ENCODE measurements around the gene RANGAP1. TPM values are rescaled to one million over a fixed set of nuclear protein-coding genes. Genes with fewer than 3 reads are reported as not detected.

RANGAP1 gene
- total and polyA plus RNA-seq, 2 experiments from 2014 or later, result 43.3 to 125 TPM

DNA sequence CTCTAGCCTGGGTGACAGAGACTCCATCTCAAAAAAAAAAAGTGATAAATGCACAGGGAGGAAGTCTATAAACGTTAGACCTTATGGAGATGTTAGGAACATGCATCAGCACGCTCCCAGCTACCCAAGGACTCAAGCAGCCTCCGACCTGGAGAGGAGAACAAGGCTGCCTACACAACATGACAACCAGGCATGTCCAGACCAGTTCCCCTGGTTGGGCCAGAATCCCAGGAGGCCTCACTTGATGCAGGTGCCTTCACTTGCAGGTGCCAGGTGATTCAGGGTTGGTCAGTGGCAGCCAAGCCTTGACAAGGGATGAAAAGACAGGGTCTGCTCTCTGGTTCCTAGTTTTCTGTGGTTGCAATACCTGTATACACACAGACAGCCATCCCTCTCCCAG lies 5.9 kb downstream of the RANGAP1 start:
- no peak for DNase-seq (ENCODE audit: low read depth in 1 of 2, low spot score in 1 of 2)
- Histone ChIP-seq H3K36me3 (peaks cover 26% of the 10 kb centered on the region), H3K4me1 (ENCODE audit: low read depth) (peaks cover 2% of the 10 kb centered on the region), H3K27me3 (no peaks in the 10 kb centered on the region), H3K4me3 (no peak overlapping the region), H3K27ac (no peak overlapping the region), H3K9me3 (ENCODE audit: low read depth) (no peaks in the 10 kb centered on the region)
- TF ChIP-seq, protein P1, sequence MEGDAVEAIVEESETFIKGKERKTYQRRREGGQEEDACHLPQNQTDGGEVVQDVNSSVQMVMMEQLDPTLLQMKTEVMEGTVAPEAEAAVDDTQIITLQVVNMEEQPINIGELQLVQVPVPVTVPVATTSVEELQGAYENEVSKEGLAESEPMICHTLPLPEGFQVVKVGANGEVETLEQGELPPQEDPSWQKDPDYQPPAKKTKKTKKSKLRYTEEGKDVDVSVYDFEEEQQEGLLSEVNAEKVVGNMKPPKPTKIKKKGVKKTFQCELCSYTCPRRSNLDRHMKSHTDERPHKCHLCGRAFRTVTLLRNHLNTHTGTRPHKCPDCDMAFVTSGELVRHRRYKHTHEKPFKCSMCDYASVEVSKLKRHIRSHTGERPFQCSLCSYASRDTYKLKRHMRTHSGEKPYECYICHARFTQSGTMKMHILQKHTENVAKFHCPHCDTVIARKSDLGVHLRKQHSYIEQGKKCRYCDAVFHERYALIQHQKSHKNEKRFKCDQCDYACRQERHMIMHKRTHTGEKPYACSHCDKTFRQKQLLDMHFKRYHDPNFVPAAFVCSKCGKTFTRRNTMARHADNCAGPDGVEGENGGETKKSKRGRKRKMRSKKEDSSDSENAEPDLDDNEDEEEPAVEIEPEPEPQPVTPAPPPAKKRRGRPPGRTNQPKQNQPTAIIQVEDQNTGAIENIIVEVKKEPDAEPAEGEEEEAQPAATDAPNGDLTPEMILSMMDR (IDR thresholded peaks at IDR 0.05; ENCODE audit: low read depth, low read length), result no peak

DNA sequence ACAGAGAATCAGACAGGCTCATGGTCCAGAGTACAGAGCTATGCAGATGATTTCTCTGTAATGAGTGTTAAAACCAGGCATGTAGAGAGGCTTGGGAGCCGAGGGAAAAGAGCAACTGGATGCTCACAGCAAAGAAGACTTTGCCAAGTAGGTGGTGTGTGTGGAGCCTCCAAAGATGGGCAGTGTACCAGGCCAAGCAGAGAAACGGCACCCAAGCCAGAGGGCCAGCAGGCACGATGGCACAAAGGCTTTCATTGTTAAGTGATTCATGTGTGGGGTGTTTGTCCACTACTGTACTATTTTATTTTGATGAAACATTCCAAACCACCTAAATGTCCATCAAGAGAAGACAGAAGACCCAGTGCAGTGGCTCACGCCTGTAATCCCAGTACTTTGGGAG lies 11.1 kb downstream of the RANGAP1 start:
- no peaks in the 10 kb centered on the region for H3K4me1 ChIP-seq (ENCODE audit: low read depth)
- H3K36me3 ChIP-seq, result peaks cover 47% of the 10 kb centered on the region
- no peak for DNase-seq (ENCODE audit: low read depth in 1 of 2, low spot score in 1 of 2)
- H3K4me3 ChIP-seq, result no peak overlapping the region
- no peak overlapping the region for H3K27ac ChIP-seq
- no peaks in the 10 kb centered on the region for H3K9me3 ChIP-seq (ENCODE audit: low read depth)
- TF ChIP-seq, protein P1 (IDR thresholded peaks at IDR 0.05; ENCODE audit: low read depth, low read length), result no peak
- H3K27me3 ChIP-seq, result no peaks in the 10 kb centered on the region

DNA sequence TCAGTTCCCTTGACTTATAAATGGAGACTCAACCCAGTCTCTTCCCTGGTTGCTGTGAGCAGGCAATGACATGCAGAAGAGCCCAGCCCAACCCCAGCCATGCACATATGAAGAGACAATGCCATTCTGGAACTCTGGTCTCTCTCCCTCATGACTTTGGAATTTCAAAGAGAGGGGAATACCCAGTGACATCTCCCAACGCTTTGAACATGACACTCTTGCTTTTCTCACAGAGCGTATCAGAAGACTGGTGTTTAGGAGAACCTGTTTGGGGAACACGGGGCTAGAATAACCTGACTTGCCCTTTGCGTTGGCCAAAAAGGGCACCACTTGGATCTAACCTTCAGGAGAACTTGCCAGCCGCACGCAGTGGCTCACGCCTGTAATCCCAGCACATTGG lies 12.9 kb downstream of the RANGAP1 start:
- no peak for DNase-seq (ENCODE audit: low read depth in 1 of 2, low spot score in 1 of 2)
- TF ChIP-seq, protein P1 (IDR thresholded peaks at IDR 0.05; ENCODE audit: low read depth, low read length), result no peak
- Histone ChIP-seq H3K27ac (no peak overlapping the region), H3K4me3 (no peak overlapping the region), H3K36me3 (peaks cover 53% of the 10 kb centered on the region), H3K9me3 (ENCODE audit: low read depth) (no peaks in the 10 kb centered on the region), H3K4me1 (ENCODE audit: low read depth) (no peaks in the 10 kb centered on the region), H3K27me3 (no peaks in the 10 kb centered on the region)

DNA sequence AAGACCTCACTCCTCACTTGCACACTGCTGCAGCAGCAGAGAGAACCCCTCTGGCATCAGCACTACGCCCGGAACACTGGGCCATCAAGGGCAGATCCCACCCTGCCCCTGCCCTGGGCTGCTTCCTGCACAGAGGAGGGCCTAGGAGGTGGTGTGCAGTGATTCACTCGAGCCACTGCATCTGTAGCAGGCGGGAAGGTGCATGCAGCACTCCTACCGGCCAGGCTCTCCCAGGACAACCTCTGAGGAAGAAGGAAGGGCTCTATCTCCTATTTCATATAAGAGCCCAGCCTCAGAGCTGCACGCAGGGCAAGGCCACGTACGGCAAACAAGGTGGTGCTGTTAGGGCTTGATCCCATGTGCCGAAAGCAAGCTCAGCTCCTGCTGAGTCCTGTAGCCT lies 14.2 kb downstream of the RANGAP1 start:
- Histone ChIP-seq H3K36me3 (peaks cover 55% of the 10 kb centered on the region), H3K4me3 (no peak overlapping the region), H3K9me3 (ENCODE audit: low read depth) (no peaks in the 10 kb centered on the region), H3K27ac (no peak overlapping the region), H3K27me3 (no peaks in the 10 kb centered on the region), H3K4me1 (ENCODE audit: low read depth) (no peaks in the 10 kb centered on the region)
- DNase-seq (ENCODE audit: low read depth in 1 of 2, low spot score in 1 of 2), result no peak
- TF ChIP-seq, protein P1 (IDR thresholded peaks at IDR 0.05; ENCODE audit: low read depth, low read length), result no peak

DNA sequence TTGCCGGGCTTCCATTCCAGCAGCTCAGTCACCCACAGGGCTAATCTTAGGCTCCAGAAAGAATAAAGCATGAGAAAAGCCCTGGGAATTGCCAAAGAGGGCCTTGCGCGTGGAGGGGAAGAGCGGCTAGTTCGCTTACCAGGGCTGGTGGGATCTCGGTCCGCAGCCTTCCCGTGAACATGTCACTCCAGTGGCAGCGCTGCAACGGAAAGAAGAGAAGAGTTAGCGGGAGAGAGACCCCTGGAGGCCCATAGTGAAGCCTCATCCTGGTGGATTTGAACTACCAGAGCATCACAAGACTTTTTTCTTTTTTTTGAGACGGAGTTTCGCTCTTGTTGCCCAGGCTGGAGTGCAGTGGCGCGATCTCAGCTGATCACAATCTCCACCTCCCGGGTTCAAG lies 18.0 kb downstream of the RANGAP1 start:
- TF ChIP-seq, protein P1 (IDR thresholded peaks at IDR 0.05; ENCODE audit: low read depth, low read length), result no peak
- Histone ChIP-seq H3K36me3 (peaks cover 53% of the 10 kb centered on the region), H3K4me3 (no peak overlapping the region), H3K4me1 (ENCODE audit: low read depth) (no peaks in the 10 kb centered on the region), H3K9me3 (ENCODE audit: low read depth) (no peaks in the 10 kb centered on the region), H3K27me3 (no peaks in the 10 kb centered on the region), H3K27ac (no peak overlapping the region)
- DNase-seq (ENCODE audit: low read depth in 1 of 2, low spot score in 1 of 2), result no peak

DNA sequence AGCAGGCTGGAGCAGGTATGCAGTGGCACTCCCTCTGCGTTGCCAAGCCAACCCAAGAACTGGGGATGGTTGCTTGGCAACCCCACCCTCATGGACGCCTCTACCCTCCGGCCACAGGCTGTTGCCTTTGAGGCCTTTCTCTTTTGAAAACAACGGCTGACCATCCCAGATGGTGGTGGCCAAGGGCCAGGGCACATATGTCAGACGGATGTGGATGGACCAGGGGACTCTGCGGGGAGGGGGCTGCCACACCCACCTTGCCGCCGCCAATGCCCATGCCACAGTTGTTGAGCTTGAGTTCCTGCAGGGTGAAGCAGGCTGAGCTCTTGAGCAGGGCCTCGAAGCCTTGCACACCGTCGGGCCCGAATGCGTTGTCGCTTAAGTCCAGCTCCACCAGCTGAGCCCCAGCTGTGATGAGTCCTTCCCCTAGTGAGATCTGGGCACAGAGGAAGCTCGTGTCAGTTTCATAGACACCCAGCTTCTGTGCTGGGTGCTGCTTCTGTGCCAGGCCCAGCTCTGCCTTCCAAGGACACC lies 21.5 kb downstream of the RANGAP1 start:
- H3K27me3 ChIP-seq, result no peaks in the 10 kb centered on the region
- no peaks in the 10 kb centered on the region for H3K4me1 ChIP-seq (ENCODE audit: low read depth)
- no peak overlapping the region for H3K27ac ChIP-seq
- peaks cover 60% of the 10 kb centered on the region for H3K36me3 ChIP-seq
- no peak overlapping the region for H3K4me3 ChIP-seq
- TF ChIP-seq, protein P1 (IDR thresholded peaks at IDR 0.05; ENCODE audit: low read depth, low read length), result no peak
- DNase-seq (ENCODE audit: low read depth in 1 of 2, low spot score in 1 of 2), result no peak
- no peaks in the 10 kb centered on the region for H3K9me3 ChIP-seq (ENCODE audit: low read depth)
